Common myeloid progenitor, CD34-positive (primary cell): ENCODE measurements around the gene FBXL4.
A peak's percentile ranks its signal among the peaks of the same experiment; 100 is the strongest.

Experiments
- CTCF ChIA-PET: fragments of 350-600 bp; sonication (Branson Sonifier 250); formaldehyde crosslinking; loops from one replicate; lab custom pipeline; 2021; ENCODE audit warnings: antibody characterized with exemption; lab: Charles Lee
- POLR2A ChIA-PET: fragments of 350-600 bp; sonication (Branson Sonifier 250); formaldehyde crosslinking; loops from one replicate; lab custom pipeline; 2021; ENCODE audit warnings: antibody characterized with exemption; lab: Charles Lee
- DNase-seq, 3 donors: peaks; one replicate each; pipeline versions ENCODE4 v3.0.0 to v3.0.0-alpha.2; 2013
- H3K27ac ChIP-seq, 2 experiments: 1 replicate in 1 of 2; 2 replicates in 1 of 2; pipeline ENCODE4 v1.7.0; 2013; ENCODE audit warnings: inconsistent platforms in 2 of 2, low read length in 2 of 2, mild to moderate bottlenecking in 2 of 2, low read depth in 1 of 2, moderate library complexity in 1 of 2; ENCODE audit not compliant: severe bottlenecking in 2 of 2, insufficient read depth in 1 of 2, poor library complexity in 1 of 2
- H3K27me3 ChIP-seq, 5 experiments: replicated peaks in 2 of 5; 1 replicate in 3 of 5; 2 replicates in 2 of 5; pipeline versions ENCODE4 v1.6.1 to v1.7.0; 2013; ENCODE audit warnings: low read length in 4 of 5, mild to moderate bottlenecking in 2 of 5, moderate library complexity in 2 of 5, inconsistent platforms in 1 of 5; ENCODE audit not compliant: insufficient read depth in 5 of 5, control insufficient read depth in 4 of 5
- H3K36me3 ChIP-seq, 4 experiments: 1 replicate in 2 of 4; 2 replicates in 2 of 4; pipeline versions ENCODE4 v1.6.1 to v1.7.0; 2013; ENCODE audit warnings: low read length in 3 of 4, control low read depth in 1 of 4, mild to moderate bottlenecking in 1 of 4; ENCODE audit not compliant: control insufficient read depth in 4 of 4, insufficient read depth in 4 of 4
- H3K4me1 ChIP-seq, 4 experiments: 1 replicate in 3 of 4; 2 replicates in 1 of 4; pipeline versions ENCODE4 v1.6.1 to v1.7.1; 2013; ENCODE audit warnings: low read length in 3 of 4, mild to moderate bottlenecking in 3 of 4, control low read depth in 1 of 4, inconsistent platforms in 1 of 4, moderate library complexity in 1 of 4; ENCODE audit not compliant: control insufficient read depth in 4 of 4, insufficient read depth in 4 of 4; ENCODE audit errors: control extremely low read depth in 1 of 4
- H3K4me3 ChIP-seq, 7 experiments: 1 replicate in 4 of 7; 2 replicates in 3 of 7; pipeline versions ENCODE4 v1.5.1 to v1.7.0; 2013; ENCODE audit warnings: mild to moderate bottlenecking in 7 of 7, low read length in 6 of 7, moderate library complexity in 6 of 7, inconsistent platforms in 2 of 7, low read depth in 2 of 7, control low read depth in 1 of 7; ENCODE audit not compliant: insufficient read depth in 4 of 7, control insufficient read depth in 1 of 7; ENCODE audit errors: extremely low read depth in 1 of 7
- H3K9me3 ChIP-seq, 5 experiments: 1 replicate in 4 of 5; 2 replicates in 1 of 5; pipeline versions ENCODE4 v1.6.1 to v1.7.1; 2013; ENCODE audit warnings: low read length in 4 of 5, mild to moderate bottlenecking in 2 of 5, inconsistent platforms in 1 of 5, low read depth in 1 of 5, moderate library complexity in 1 of 5; ENCODE audit not compliant: control insufficient read depth in 4 of 5, insufficient read depth in 2 of 5; ENCODE audit errors: control extremely low read depth in 1 of 5
- WGBS: methylation state at CpG from one replicate; pipeline ENCODE4 v1.1.5; 2013; ENCODE audit not compliant: insufficient coverage; 5-methylcytosine and 5-hydroxymethylcytosine counted together

The FBXL4 gene

GRCh38 chr6:98946879-98947410, 801 bp downstream of the FBXL4 start:
- H3K9me3 ChIP-seq: peaks cover 0 to 7% (median 3%) of the 10 kb centered on the region in 5 experiments
- ChIA-PET POLR2A (interaction anchor here (0.5 to 0.7 kb wide), 3 partner anchors 14 to 176 kb away, joined by 3 to 4 read pairs (median 3); no protein-coding TSS in a partner anchor), CTCF (no interaction called here)
- H3K27ac ChIP-seq: peak overlapping the region; percentile 54 to 85
- 12% methylated on average over 5 of the region's 9 CpGs for WGBS
- DNase-seq: peak in 2 of 3 donors; percentile 58 to 62
- H3K4me3 ChIP-seq: peak overlapping the region; percentile 76 to 96 (median 88)
- H3K27me3 ChIP-seq: no peaks in the 10 kb centered on the region
- H3K36me3 ChIP-seq: peaks cover 0 to 2% (median 0%) of the 10 kb centered on the region in 4 experiments
- peaks cover 12 to 26% (median 18%) of the 10 kb centered on the region in 4 experiments for H3K4me1 ChIP-seq

GRCh38 chr6:98946266-98946878, 1.4 kb downstream of the FBXL4 start:
- Histone ChIP-seq H3K4me3 (peak overlapping the region in 6 of 7 experiments; percentile 76 to 96 (median 87)), H3K27ac (peak overlapping the region in 1 of 2 experiments; percentile 54), H3K9me3 (peaks cover 0 to 8% (median 3%) of the 10 kb centered on the region in 5 experiments), H3K4me1 (peaks cover 12 to 26% (median 18%) of the 10 kb centered on the region in 4 experiments), H3K27me3 (no peaks in the 10 kb centered on the region), H3K36me3 (peaks cover 0 to 2% (median 0%) of the 10 kb centered on the region in 4 experiments)
- 100% methylated on average over 3 of the region's 10 CpGs for WGBS
- ChIA-PET POLR2A (interaction anchor here (0.5 to 0.7 kb wide), 3 partner anchors 13 to 175 kb away, joined by 3 to 4 read pairs (median 3); no protein-coding TSS in a partner anchor), CTCF (no interaction called here)
- DNase-seq: no peak

- POLR2A ChIA-PET: no interaction called here
- Histone ChIP-seq H3K27me3 (no peaks in the 10 kb centered on the region), H3K9me3 (peaks cover 0 to 12% (median 5%) of the 10 kb centered on the region in 5 experiments), H3K4me3 (peak overlapping the region in 2 of 7 experiments; percentile 76 to 90), H3K4me1 (peaks cover 12 to 26% (median 18%) of the 10 kb centered on the region in 4 experiments), H3K27ac (no peak overlapping the region), H3K36me3 (peaks cover 0 to 2% (median 0%) of the 10 kb centered on the region in 4 experiments)
- WGBS: no CpG with 5 or more reads among the region's 3 CpGs
- DNase-seq: peak in 2 of 3 donors; percentile 19 to 23
- CTCF ChIA-PET: no interaction called here
Observed at GRCh38 chr6:98945311-98946115, 2.2 kb downstream of the FBXL4 start.

GRCh38 chr6:98944598-98945081, 3.1 kb downstream of the FBXL4 start:
- Histone ChIP-seq H3K4me3 (no peak overlapping the region), H3K36me3 (peaks cover 0 to 6% (median 2%) of the 10 kb centered on the region in 4 experiments), H3K4me1 (peaks cover 12 to 26% (median 18%) of the 10 kb centered on the region in 4 experiments), H3K9me3 (peaks cover 0 to 20% (median 6%) of the 10 kb centered on the region in 5 experiments), H3K27me3 (no peaks in the 10 kb centered on the region), H3K27ac (no peak overlapping the region)
- DNase-seq: no peak
- 100% methylated on average over 1 of the region's 2 CpGs for WGBS
- CTCF ChIA-PET: no interaction called here
- POLR2A ChIA-PET: no interaction called here

GRCh38 chr6:98944168-98944567, 3.6 kb downstream of the FBXL4 start:
- WGBS: no CpG with 5 or more reads among the region's 3 CpGs
- H3K4me3 ChIP-seq: no peak overlapping the region
- ChIA-PET CTCF (no interaction called here), POLR2A (no interaction called here)
- no peaks in the 10 kb centered on the region for H3K27me3 ChIP-seq
- peaks cover 12 to 26% (median 18%) of the 10 kb centered on the region in 4 experiments for H3K4me1 ChIP-seq
- no peak overlapping the region for H3K27ac ChIP-seq
- peaks cover 0 to 9% (median 2%) of the 10 kb centered on the region in 4 experiments for H3K36me3 ChIP-seq
- no peak for DNase-seq
- H3K9me3 ChIP-seq: peaks cover 3 to 24% (median 10%) of the 10 kb centered on the region in 5 experiments

GRCh38 chr6:98942263-98942803, 5.4 kb downstream of the FBXL4 start:
- 58% methylated on average over 2 of the region's 3 CpGs for WGBS
- ChIA-PET POLR2A (no interaction called here), CTCF (no interaction called here)
- Histone ChIP-seq H3K4me1 (peaks cover 12 to 22% (median 18%) of the 10 kb centered on the region in 4 experiments), H3K36me3 (peaks cover 0 to 12% (median 2%) of the 10 kb centered on the region in 4 experiments), H3K4me3 (no peak overlapping the region), H3K9me3 (peaks cover 9 to 31% (median 15%) of the 10 kb centered on the region in 5 experiments), H3K27ac (no peak overlapping the region), H3K27me3 (no peaks in the 10 kb centered on the region)
- no peak for DNase-seq
